MM.1S (cell line): Measurements from ENCODE around the gene ZNF576.

Source experiments
- DNase-seq: peaks from one replicate; pipeline ENCODE4 v3.0.0-alpha.2; 2015
- H2AFZ ChIP-seq: fragments of 300-600 bp; sonication (generic); 2 replicates; pipeline ENCODE4 v1.6.0; 2016; ENCODE audit warnings: antibody characterized with exemption, low read length
- H3F3A ChIP-seq: fragments of 300-600 bp; sonication (generic); 2 replicates; pipeline ENCODE4 v1.6.1; 2016; ENCODE audit warnings: mild to moderate bottlenecking, antibody characterized with exemption, low read length, moderate library complexity, mixed read lengths; ENCODE audit not compliant: insufficient read depth
- H3K27ac ChIP-seq: fragments of 300-600 bp; sonication (generic); 2 replicates; pipeline ENCODE4 v1.5.1; 2016; ENCODE audit warnings: mild to moderate bottlenecking, low read length
- H3K27me3 ChIP-seq: fragments of 300-600 bp; sonication (generic); replicated peaks from 2 replicates; pipeline ENCODE4 v1.6.0; 2016; ENCODE audit warnings: low read length; ENCODE audit not compliant: insufficient read depth
- H3K36me3 ChIP-seq: fragments of 300-600 bp; sonication (generic); replicated peaks from 2 replicates; pipeline ENCODE4 v1.6.1; 2016; ENCODE audit warnings: mild to moderate bottlenecking, low read length, mixed read lengths; ENCODE audit not compliant: insufficient read depth
- H3K4me1 ChIP-seq: fragments of 300-600 bp; sonication (generic); 2 replicates; pipeline ENCODE4 v1.6.1; 2016; ENCODE audit warnings: low read length, mixed read lengths
- H3K4me2 ChIP-seq: fragments of 300-600 bp; sonication (generic); 2 replicates; pipeline ENCODE4 v1.6.0; 2016; ENCODE audit warnings: low read depth, low read length
- H3K4me3 ChIP-seq: fragments of 300-600 bp; sonication (generic); 2 replicates; pipeline ENCODE4 v1.5.1; 2016; ENCODE audit warnings: low read length, mixed read lengths
- H3K79me2 ChIP-seq: fragments of 300-600 bp; sonication (generic); 2 replicates; pipeline ENCODE4 v1.6.1; 2016; ENCODE audit warnings: mixed run types, low read length, mixed read lengths
- H3K9ac ChIP-seq: fragments of 300-600 bp; sonication (generic); 2 replicates; pipeline ENCODE4 v1.6.1; 2016; ENCODE audit warnings: low read length, mixed read lengths
- H3K9me2 ChIP-seq: fragments of 300-600 bp; sonication (generic); replicated peaks from 2 replicates; pipeline ENCODE4 v1.6.1; 2016; ENCODE audit warnings: mild to moderate bottlenecking, low read length, mixed read lengths; ENCODE audit not compliant: insufficient read depth
- H3K9me3 ChIP-seq: fragments of 300-600 bp; sonication (generic); replicated peaks from 2 replicates; pipeline ENCODE4 v1.6.1; 2016; ENCODE audit warnings: mild to moderate bottlenecking, low read length, mixed read lengths; ENCODE audit not compliant: insufficient read depth
- H4K20me1 ChIP-seq: fragments of 300-600 bp; sonication (generic); 2 replicates; pipeline ENCODE4 v1.6.1; 2016; ENCODE audit warnings: mild to moderate bottlenecking, low read length, moderate library complexity, mixed read lengths; ENCODE audit not compliant: insufficient read depth
- EZH2 ChIP-seq: fragments of 300-600 bp; sonication (generic); optimal IDR thresholded peaks from 2 replicates; pipeline ENCODE3; 2017; ENCODE audit warnings: low read depth, mild to moderate bottlenecking, antibody characterized with exemption, low read length, mixed read lengths
- EZH2phosphoT487 ChIP-seq: fragments of 300-600 bp; sonication (generic); IDR thresholded peaks from 2 replicates; pipeline ENCODE4 v1.6.1; 2018; ENCODE audit warnings: antibody characterized with exemption, low read length
- TF ChIP-seq, protein P1 (sequence below): fragments of 300-600 bp; sonication (generic); IDR thresholded peaks from 2 replicates; pipeline ENCODE4 v1.5.1; 2016; ENCODE audit warnings: antibody characterized with exemption, low read length, mixed read lengths

Gene ZNF576

DNA sequence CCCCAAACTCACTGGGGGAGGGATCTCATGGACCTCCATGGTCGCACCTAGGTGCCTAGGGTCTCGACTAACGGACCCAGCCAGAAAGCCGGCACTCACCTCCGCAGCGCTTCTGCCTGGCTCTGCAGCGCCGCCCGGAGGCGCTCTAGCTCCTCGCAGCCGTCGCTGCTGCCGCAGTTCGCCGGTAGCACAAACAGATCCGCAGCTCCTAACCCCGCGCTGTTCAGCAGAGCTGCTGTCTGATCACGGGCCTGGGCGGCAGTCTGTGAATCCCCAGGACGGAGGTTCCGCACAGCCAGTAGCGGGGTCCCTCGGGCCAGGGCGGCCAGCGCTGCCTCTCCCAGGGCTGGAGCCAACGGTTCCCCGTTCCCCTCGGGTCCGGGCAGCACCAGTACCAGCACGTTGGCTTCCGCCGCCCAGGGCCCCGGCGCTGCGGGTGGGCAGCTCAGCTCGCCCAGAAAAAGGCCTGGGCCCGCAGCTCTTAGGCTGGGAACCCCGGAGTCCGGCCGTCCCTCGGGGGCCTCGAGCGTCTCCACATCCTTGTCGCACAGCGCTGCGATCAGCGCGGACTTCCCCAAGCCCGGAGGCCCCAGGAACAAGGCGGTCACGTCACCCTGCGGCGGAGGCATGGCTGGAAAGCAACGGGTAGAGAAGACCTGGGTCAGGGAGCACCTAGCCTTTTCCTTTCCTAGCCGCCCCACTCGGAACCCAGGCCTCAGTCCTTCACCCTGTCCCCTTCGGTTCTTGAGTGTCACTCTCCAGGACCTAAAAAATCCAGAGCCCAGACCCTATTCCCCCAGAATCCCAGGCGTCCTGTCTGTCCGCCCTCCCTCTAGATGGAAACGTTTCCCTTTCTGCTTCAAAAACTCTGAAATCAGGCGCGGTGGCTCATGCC is 1.4 kb upstream of the ZNF576 start:
- Histone ChIP-seq H3K36me3 (peaks cover 2% of the 10 kb centered on the region; the same call in 1 of the 2 replicates), H3K79me2 (peaks cover 59% of the 10 kb centered on the region), H3K9me2 (no peaks in the 10 kb centered on the region), H2AFZ (peak overlapping the region; percentile 80), H3K9me3 (no peaks in the 10 kb centered on the region), H3K9ac (peak overlapping the region; percentile 95), H3K4me3 (peak overlapping the region; percentile 71), H3K4me1 (peaks cover 11% of the 10 kb centered on the region), H4K20me1 (no peaks in the 10 kb centered on the region), H3K27me3 (no peaks in the 10 kb centered on the region), H3K27ac (peak overlapping the region; percentile 55; the same call in 1 of the 2 replicates), H3F3A (peaks cover 7% of the 10 kb centered on the region; the same call in 1 of the 2 replicates), H3K4me2 (peak overlapping the region; percentile 98)
- DNase-seq = peak; percentile 75
- TF ChIP-seq, protein P1, sequence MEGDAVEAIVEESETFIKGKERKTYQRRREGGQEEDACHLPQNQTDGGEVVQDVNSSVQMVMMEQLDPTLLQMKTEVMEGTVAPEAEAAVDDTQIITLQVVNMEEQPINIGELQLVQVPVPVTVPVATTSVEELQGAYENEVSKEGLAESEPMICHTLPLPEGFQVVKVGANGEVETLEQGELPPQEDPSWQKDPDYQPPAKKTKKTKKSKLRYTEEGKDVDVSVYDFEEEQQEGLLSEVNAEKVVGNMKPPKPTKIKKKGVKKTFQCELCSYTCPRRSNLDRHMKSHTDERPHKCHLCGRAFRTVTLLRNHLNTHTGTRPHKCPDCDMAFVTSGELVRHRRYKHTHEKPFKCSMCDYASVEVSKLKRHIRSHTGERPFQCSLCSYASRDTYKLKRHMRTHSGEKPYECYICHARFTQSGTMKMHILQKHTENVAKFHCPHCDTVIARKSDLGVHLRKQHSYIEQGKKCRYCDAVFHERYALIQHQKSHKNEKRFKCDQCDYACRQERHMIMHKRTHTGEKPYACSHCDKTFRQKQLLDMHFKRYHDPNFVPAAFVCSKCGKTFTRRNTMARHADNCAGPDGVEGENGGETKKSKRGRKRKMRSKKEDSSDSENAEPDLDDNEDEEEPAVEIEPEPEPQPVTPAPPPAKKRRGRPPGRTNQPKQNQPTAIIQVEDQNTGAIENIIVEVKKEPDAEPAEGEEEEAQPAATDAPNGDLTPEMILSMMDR = peak; percentile 84
- no peak for TF ChIP-seq EZH2phosphoT487

DNA sequence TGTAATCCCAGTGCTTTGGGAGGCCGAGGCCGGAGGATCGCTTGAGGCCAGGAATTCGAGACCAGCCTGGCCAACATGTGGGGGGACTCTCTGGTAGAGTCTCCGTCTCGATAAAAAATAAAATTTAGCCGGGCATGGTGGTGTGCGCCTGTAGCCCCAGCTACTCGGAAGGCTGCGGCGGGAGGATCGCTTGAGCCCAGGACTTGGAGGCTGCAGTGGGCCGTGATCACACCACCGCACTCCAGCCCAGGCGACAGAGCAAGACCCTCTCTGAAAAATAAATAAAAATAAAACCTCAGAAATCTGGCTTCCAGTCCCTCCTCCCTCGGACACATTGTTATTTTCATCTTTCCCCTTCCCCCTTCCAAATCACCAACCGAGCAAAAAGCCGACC is 793 bp upstream of the ZNF576 start:
- no peaks in the 10 kb centered on the region for H4K20me1 ChIP-seq
- peak overlapping the region; percentile 55; the same call in 1 of the 2 replicates for H3K27ac ChIP-seq
- peak overlapping the region; percentile 98 for H3K4me2 ChIP-seq
- no peaks in the 10 kb centered on the region for H3K9me3 ChIP-seq
- TF ChIP-seq EZH2phosphoT487 = no peak
- TF ChIP-seq, protein P1 = no peak
- TF ChIP-seq EZH2 = no peak
- DNase-seq = peak; percentile 11
- H3K4me1 ChIP-seq = peaks cover 11% of the 10 kb centered on the region
- H2AFZ ChIP-seq = peak overlapping the region; percentile 80
- peak overlapping the region; percentile 95 for H3K9ac ChIP-seq
- peaks cover 2% of the 10 kb centered on the region; the same call in 1 of the 2 replicates for H3K36me3 ChIP-seq
- no peaks in the 10 kb centered on the region for H3K9me2 ChIP-seq
- H3K4me3 ChIP-seq = peak overlapping the region; percentile 71
- H3K27me3 ChIP-seq = no peaks in the 10 kb centered on the region
- H3K79me2 ChIP-seq = peaks cover 59% of the 10 kb centered on the region
- H3F3A ChIP-seq = peaks cover 7% of the 10 kb centered on the region; the same call in 1 of the 2 replicates

DNA sequence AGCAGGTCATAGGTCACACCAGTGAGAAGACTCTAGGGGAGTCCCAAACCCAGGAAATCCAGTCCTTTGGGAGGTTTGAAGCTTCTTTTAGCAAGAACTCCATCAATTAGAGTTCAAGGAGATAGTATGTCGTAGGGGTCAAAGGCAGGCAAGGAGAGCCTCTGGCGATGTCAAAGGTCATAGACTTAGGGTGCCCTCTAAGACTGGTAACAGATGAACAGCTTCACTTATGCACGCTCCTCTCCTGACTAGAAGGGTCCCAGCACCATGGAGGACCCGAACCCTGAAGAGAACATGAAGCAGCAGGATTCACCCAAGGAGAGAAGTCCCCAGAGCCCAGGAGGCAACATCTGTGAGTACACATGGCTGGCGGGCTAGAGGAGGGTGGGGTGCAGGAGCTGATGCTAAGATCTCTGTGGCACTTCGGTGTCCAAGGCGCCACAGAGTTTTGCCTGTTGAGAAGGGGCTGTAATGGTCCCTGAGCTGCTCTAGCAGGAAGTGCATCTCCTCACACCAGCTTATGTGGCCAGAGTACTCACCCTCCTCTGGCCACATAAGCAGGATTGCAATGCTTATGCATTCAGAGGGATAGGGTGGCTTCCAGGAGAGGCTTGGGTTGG is 557 bp downstream of the ZNF576 start:
- Histone ChIP-seq H3K9me3 (no peaks in the 10 kb centered on the region), H3F3A (peaks cover 7% of the 10 kb centered on the region; the same call in 1 of the 2 replicates), H3K36me3 (peaks cover 2% of the 10 kb centered on the region; the same call in 1 of the 2 replicates), H3K27me3 (no peaks in the 10 kb centered on the region), H3K4me1 (peaks cover 11% of the 10 kb centered on the region), H3K79me2 (peaks cover 59% of the 10 kb centered on the region), H2AFZ (peak overlapping the region; percentile 90), H3K9me2 (no peaks in the 10 kb centered on the region), H3K4me2 (peak overlapping the region; percentile 93), H4K20me1 (no peaks in the 10 kb centered on the region), H3K27ac (peak overlapping the region; percentile 86; the same call in 1 of the 2 replicates), H3K4me3 (peak overlapping the region; percentile 95), H3K9ac (peak overlapping the region; percentile 95)
- no peak for TF ChIP-seq EZH2
- no peak for TF ChIP-seq EZH2phosphoT487
- TF ChIP-seq, protein P1 = no peak
- peak; percentile 17 for DNase-seq
